AG04450 (cell line): Measurements from ENCODE around the gene CHRNA9. TPM values are rescaled to one million over a fixed set of nuclear protein-coding genes. Genes with fewer than 3 reads are reported as not detected.
"Not testable (repeated sequence)": the region's sequence is repeated elsewhere in the genome, so short reads cannot be mapped to it uniquely, and the experiment has no call there.

Source experiments
- CTCF ChIA-PET: fragments of 300-600, 350-600 bp; formaldehyde crosslinking; extraction: SDS; loops from one replicate; lab custom pipeline; 2022; ENCODE audit warnings: antibody characterized with exemption, inconsistent platforms; lab: Charles Lee
- POLR2A ChIA-PET: fragments of 350-600 bp; formaldehyde crosslinking; extraction: SDS; loops from one replicate; lab custom pipeline; 2021; ENCODE audit warnings: antibody characterized with exemption, inconsistent platforms; lab: Yijun Ruan, JAX
- DNase-seq: peaks from one replicate; pipeline ENCODE4 v3.0.0-alpha.2; 2011; ENCODE audit warnings: low read depth, low spot score
- H3K27ac ChIP-seq: one replicate; pipeline ENCODE4 v1.5.1; 2012; ENCODE audit warnings: low read depth, low read length, control low read depth
- H3K27me3 ChIP-seq: one replicate; pipeline ENCODE4 v1.6.0; 2012; ENCODE audit warnings: low read length; ENCODE audit not compliant: control insufficient read depth, insufficient read depth
- H3K4me3 ChIP-seq: 2 replicates; pipeline ENCODE4 v1.5.1; 2011; ENCODE audit warnings: mild to moderate bottlenecking, low read depth, low read length, control low read depth
- H3K9me3 ChIP-seq: 2 replicates; pipeline ENCODE4 v1.5.1; 2012; ENCODE audit warnings: low read length; ENCODE audit not compliant: control insufficient read depth, insufficient read depth
- CTCF ChIP-seq: IDR thresholded peaks from 2 replicates; pipeline ENCODE4 v1.5.1; 2011; ENCODE audit warnings: low read depth, low read length, control low read depth, inconsistent platforms
- polyA plus RNA-seq: library from polyadenylated mRNA; depleted of rRNA; stranded (reverse); fragments of >200 nt; gene quantifications from 2 replicates; pipeline ENCODE4 v1.2.3, GENCODE V29; 2011

Gene CHRNA9
- polyA plus RNA-seq, 1 experiment: 0.07 TPM

- H3K27me3 ChIP-seq: no peaks in the 10 kb centered on the region
- TF ChIP-seq CTCF: no peak
- H3K4me3 ChIP-seq: no peak overlapping the region
- peaks cover 14% of the 10 kb centered on the region for H3K9me3 ChIP-seq
- no peak overlapping the region for H3K27ac ChIP-seq
- CTCF ChIA-PET: interaction anchor here (0.9 to 1.0 kb wide), 2 partner anchors 25 to 143 kb away, joined by 3 to 4 read pairs; no protein-coding TSS in a partner anchor
- DNase-seq: no peak
- POLR2A ChIA-PET: interaction anchor here (0.6 kb wide), 1 partner anchor 27 kb away, joined by 3 read pairs; no protein-coding TSS in a partner anchor
These were observed 42.8 kb upstream of the CHRNA9 start for GRCh38 chr4:40292313-40292759.

- H3K4me3 ChIP-seq: no peak overlapping the region
- CTCF ChIA-PET: no interaction called here
- no peak overlapping the region for H3K27ac ChIP-seq
- no peaks in the 10 kb centered on the region for H3K27me3 ChIP-seq
- H3K9me3 ChIP-seq: peaks cover 14% of the 10 kb centered on the region
- no peak for DNase-seq
- POLR2A ChIA-PET: no interaction called here
- no peak for TF ChIP-seq CTCF
These were observed 40.8 kb upstream of the CHRNA9 start for GRCh38 chr4:40294339-40294738.

- H3K27me3 ChIP-seq, CTCF ChIA-PET, H3K27ac ChIP-seq, DNase-seq, POLR2A ChIA-PET, H3K4me3 ChIP-seq: not testable (repeated sequence)
- H3K9me3 ChIP-seq: peaks cover 14% of the 10 kb centered on the region
These were observed 40.1 kb upstream of the CHRNA9 start for GRCh38 chr4:40295030-40295429.

GRCh38 chr4:40295572-40295971 lies 39.6 kb upstream of the CHRNA9 start:
- Histone ChIP-seq H3K27me3 (no peaks in the 10 kb centered on the region), H3K27ac (no peak overlapping the region), H3K9me3 (peaks cover 14% of the 10 kb centered on the region), H3K4me3 (no peak overlapping the region)
- CTCF ChIA-PET: no interaction called here
- POLR2A ChIA-PET: no interaction called here
- no peak for DNase-seq
- no peak for TF ChIP-seq CTCF

GRCh38 chr4:40299126-40299525 lies 36.0 kb upstream of the CHRNA9 start:
- Histone ChIP-seq H3K27ac (no peak overlapping the region), H3K9me3 (peaks cover 14% of the 10 kb centered on the region), H3K27me3 (peaks cover 7% of the 10 kb centered on the region), H3K4me3 (no peak overlapping the region)
- CTCF ChIA-PET: interaction anchor here (1.5 kb wide), 1 partner anchor 10 kb away, joined by 6 read pairs; no protein-coding TSS in a partner anchor
- TF ChIP-seq CTCF: no peak
- no peak for DNase-seq
- POLR2A ChIA-PET: no interaction called here
